ENCODE results near the gene RBM17.
"Not testable (repeated sequence)": the region's sequence is repeated elsewhere in the genome, so short reads cannot be mapped to it uniquely, and the experiment has no call there.

RBM17 gene

GRCh38 chr10:6139470-6139869 is 50.6 kb downstream of the RBM17 start:
- no peak for DNase-seq

- DNase-seq: no peak
These were observed 51.5 kb downstream of the RBM17 start for GRCh38 chr10:6140141-6140841.

- no peak for DNase-seq
These were observed 52.1 kb downstream of the RBM17 start for GRCh38 chr10:6140965-6141295.

- DNase-seq: no peak
These were observed 52.7 kb downstream of the RBM17 start for GRCh38 chr10:6141296-6142151.

GRCh38 chr10:6142186-6142585 is 53.4 kb downstream of the RBM17 start:
- not testable (repeated sequence) for DNase-seq

GRCh38 chr10:6142644-6143043 is 53.8 kb downstream of the RBM17 start:
- DNase-seq: no peak

- no peak for DNase-seq
These were observed 54.3 kb downstream of the RBM17 start for GRCh38 chr10:6143181-6143580.

DNA sequence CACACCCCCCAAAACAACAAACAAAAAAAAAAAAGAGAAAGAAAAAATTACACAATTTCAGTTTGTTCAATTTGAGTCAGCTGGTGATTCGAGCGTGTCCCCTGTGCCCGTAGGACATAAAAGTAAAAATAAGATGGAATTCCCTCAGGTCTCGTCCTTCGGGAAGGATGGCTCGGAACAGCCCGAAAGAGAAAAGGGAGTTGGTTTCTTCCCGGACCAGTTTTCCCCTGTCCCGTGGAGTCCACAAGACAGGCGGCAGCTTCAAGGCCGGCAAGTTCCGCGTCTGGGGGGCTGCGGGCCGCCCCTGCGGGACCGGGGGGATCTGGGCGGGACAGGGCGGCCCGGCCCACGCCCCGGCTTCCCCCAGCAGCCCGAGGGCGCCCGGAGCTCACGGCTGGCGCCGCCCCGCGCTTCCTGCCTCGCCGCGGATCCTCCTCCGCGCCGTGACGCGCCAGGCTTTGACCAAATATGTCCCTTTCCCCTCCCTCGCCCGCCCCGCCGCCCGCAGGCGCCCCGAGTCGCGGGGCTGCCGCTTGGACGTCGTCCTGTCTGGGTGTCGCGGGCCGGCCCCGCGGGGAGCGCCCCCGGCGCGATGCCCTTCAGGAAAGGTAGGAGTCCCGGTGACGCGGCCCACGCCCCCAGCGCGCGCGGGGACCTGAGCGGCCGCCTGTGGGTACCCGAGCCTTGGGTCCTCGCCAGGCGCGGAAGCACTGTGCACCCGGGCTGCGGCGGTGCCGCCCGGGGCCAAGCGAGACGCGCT is 55.8 kb downstream of the RBM17 start:
- DNase-seq: peak; percentile 89

- DNase-seq: no peak
These were observed 56.5 kb downstream of the RBM17 start for GRCh38 chr10:6145166-6145987.

GRCh38 chr10:6146013-6146785 is 57.4 kb downstream of the RBM17 start:
- DNase-seq: no peak

DNA sequence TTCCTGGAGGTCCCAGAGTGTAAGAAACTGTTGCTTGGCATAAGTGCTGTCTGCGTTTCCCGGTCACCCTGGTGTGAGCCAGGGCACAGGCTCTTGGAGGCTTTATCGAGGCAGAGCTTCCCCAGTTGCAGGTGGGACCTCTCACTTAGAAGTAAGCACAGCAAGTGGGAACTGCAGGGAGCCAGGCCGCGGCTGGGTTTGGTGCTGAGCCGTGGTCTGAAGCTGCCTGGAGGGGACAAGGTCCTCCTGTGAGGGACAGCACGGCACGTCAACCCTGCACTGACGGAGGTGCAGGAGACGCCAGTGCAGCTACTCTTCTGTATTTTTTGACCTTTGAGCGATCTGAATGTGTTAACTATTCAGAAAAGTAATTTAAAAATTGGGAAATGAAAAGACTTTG is 58.1 kb downstream of the RBM17 start:
- no peak for DNase-seq

DNA sequence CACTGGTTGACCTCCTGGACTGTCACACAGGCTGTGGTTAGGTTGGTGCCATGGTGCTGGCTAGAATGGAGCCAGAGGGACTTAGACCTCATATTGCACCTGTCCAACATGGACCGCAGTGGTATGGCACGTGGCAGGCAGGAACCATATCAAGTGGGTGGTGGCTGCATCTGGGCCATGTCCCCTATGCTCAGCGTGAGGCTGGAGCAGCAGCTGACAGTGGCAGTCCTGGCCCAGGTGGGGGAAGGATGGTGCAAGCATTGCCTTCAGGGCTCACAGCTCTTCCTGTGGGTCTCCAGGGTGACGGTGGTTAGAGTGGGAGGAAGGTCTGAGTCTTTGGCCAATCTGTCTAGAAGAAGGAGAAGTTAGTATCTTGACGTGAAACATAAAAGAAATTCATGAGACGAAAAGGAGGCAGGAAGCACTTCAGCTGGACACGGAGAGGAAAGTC is 59.4 kb downstream of the RBM17 start:
- no peak for DNase-seq

DNA sequence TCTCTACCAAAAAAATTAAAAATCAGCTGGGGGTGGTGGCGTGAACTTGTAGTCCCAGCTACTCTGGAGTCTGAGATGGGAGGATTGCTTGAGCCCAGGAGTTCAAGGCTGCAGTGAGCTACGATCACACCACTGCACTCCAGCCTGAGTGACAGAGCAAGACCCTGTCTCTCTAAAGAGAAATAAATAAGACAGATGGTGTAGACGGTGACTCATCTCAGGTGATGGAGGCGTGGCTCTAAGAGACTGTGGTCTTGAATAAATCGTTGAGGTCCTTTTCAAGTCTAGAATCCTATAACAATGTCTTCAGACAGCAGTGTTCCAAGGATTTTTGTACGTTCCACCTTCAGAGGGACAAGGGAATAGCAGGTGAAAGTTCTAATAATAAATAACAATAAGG is 60.1 kb downstream of the RBM17 start:
- no peak for DNase-seq

DNA sequence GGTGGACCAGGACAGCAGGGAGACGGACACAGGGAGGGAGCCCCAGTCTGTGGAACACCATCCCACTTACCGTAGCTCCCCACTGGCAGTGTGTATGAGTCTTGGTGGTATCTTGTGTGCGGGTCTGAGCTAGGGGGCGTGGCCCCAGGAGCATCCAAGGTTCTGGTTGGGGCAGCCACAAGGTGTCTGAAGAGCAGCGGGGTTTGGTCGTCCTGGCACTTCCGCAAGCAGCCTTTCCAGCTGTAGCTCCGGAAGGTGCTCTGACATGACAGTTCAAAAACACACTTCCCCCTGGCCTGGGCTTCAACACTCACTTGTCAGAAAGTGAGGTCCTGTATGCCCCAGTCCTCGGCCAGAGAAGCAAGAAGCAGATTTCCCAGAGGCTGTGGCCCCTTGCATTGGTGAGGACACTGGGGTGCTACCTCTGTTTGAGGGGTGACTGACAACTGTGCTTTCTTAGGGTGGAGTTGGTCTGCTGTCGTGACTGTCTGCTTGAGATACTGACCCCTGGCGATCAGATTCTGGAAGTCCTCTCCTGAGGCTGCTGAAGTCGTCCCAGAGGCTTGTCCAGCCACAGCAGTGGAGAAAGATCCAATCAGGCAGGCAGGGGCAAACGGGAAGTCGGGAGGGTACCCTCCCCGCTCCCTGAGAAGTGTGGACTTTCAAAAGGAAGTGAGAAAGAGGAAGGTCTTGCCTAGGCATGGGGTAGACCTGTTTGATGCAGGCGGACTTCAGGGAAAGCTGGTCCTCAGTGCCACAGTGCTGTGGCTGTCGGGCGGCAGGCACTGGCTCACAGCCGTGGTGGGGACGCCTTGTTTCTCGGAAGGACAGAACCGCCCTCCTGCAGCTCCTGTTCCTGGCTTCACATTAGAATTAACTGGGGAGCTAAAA is 62.5 kb downstream of the RBM17 start:
- peak; percentile 43 for DNase-seq

DNA sequence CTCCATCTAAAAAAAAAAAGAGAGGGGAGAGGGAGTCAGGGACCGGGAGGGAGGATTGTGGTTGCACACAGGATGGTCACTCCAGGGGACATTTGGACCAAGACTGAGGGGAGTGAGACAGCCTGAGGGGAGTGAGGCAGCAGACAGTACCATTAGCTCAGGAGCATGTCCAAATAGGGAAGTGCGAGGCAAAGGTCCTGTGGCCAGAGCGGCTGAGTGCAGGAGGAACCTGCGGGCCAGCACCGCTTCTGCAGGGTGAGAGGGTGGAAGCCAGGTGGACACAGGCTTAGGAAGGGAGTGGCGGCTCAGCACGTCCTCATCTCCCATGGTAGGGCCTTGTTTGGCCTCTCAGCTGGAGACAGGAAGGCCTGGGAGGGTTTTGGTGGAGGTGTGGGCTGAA is 65.0 kb downstream of the RBM17 start:
- DNase-seq: no peak

DNA sequence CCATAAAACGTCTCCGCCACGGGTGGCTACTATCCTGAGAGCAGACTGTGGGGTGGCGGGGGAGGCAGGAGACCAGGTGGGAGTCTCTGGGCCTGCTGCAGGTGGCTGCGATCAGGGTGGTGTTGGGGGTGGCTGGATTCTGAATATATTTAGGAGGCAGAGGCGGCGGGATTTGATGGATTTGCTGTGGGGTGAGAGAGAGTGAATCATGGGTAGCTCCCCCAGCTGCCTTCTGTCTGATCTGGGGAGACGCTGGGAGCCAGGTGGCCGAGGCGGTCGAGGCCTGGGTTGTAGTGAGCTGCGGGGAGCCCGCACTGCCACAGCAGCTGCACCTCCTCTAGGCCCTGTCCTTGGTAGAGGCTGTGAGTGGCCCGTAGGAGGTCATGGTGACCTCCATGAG is 65.7 kb downstream of the RBM17 start:
- no peak for DNase-seq

GRCh38 chr10:6158276-6158675 is 69.4 kb downstream of the RBM17 start:
- DNase-seq: no peak

GRCh38 chr10:6161921-6162320 is 73.1 kb downstream of the RBM17 start:
- DNase-seq: no peak

- no peak for DNase-seq
These were observed 73.9 kb downstream of the RBM17 start for GRCh38 chr10:6162589-6163356.

Data from left hindlimb (tissue), 1 donor.